WTC11 (cell line): Measurements from ENCODE around the gene PXN. TPM values are rescaled to one million over a fixed set of nuclear protein-coding genes. Genes with fewer than 3 reads are reported as not detected.

ENCODE experiments used
- ATAC-seq: fragments of 200-7000 bp; cut with Tn5 transposase; 2 replicates; pipeline ENCODE4 v1.10.0; 2021; ENCODE audit warnings: mild to moderate bottlenecking, moderate library complexity
- CTCF ChIA-PET: fragments of 300-600 bp; sonication (Branson Sonifier 250); formaldehyde crosslinking; loops from one replicate; lab custom pipeline; 2021; ENCODE audit warnings: antibody characterized with exemption; lab: Charles Lee
- POLR2A ChIA-PET: fragments of 350-600 bp; sonication (Branson Sonifier 250); formaldehyde crosslinking; loops from one replicate; lab custom pipeline; 2021; ENCODE audit warnings: antibody characterized with exemption; lab: Charles Lee
- DNase-seq: peaks from one replicate; pipeline ENCODE4 v3.0.0; 2021; ENCODE audit warnings: low spot score
- H3K27ac Mint-ChIP-seq: 2 replicates; pipeline ENCODE4 v1.8.0; 2021; ENCODE audit warnings: mixed read lengths
- H3K27me3 Mint-ChIP-seq: 2 replicates; pipeline ENCODE4 v1.8.0; 2021; ENCODE audit warnings: low read depth, mild to moderate bottlenecking, moderate library complexity, mixed read lengths
- H3K36me3 Mint-ChIP-seq: 2 replicates; pipeline ENCODE4 v1.8.0; 2021; ENCODE audit warnings: mixed read lengths
- H3K4me1 Mint-ChIP-seq: 2 replicates; pipeline ENCODE4 v1.8.0; 2022; ENCODE audit warnings: mixed read lengths
- H3K4me3 Mint-ChIP-seq: 2 replicates; pipeline ENCODE4 v1.8.0; 2021; ENCODE audit warnings: mild to moderate bottlenecking, moderate library complexity, mixed read lengths
- H3K9me3 Mint-ChIP-seq: 2 replicates; pipeline ENCODE4 v1.8.0; 2021; ENCODE audit warnings: mixed read lengths
- ATF6 ChIP-seq: sonication (generic); formaldehyde crosslinking; IDR thresholded peaks from 2 replicates; pipeline ENCODE4 v1.8.1; 2023; ENCODE audit warnings: mild to moderate bottlenecking, missing genetic modification reagents
- ELF4 ChIP-seq: sonication (generic); formaldehyde crosslinking; IDR thresholded peaks from 2 replicates; pipeline ENCODE4 v1.8.1; 2022; ENCODE audit warnings: low read depth, mild to moderate bottlenecking, moderate library complexity, missing genetic modification reagents
- FOXJ3 ChIP-seq: sonication (generic); formaldehyde crosslinking; IDR thresholded peaks from 2 replicates; pipeline ENCODE4 v1.9.0; 2021; ENCODE audit warnings: missing genetic modification reagents, mild to moderate bottlenecking, borderline replicate concordance
- FOXP1 ChIP-seq: sonication (generic); formaldehyde crosslinking; IDR thresholded peaks from 2 replicates; pipeline ENCODE4 v1.8.0; 2022; ENCODE audit warnings: missing genetic modification reagents, mild to moderate bottlenecking, moderate library complexity, borderline replicate concordance
- HMGA2 ChIP-seq: fragments of 250-450 bp; sonication (Bioruptor Pico); IDR thresholded peaks from 2 replicates; pipeline ENCODE4 v1.4.0; 2021; ENCODE audit warnings: mild to moderate bottlenecking, moderate library complexity
- RORB ChIP-seq: fragments of 250-450 bp; sonication (Bioruptor Pico); IDR thresholded peaks from 2 replicates; pipeline ENCODE4 v1.9.0; 2021; ENCODE audit warnings: mild to moderate bottlenecking
- TEAD1 ChIP-seq: sonication (generic); formaldehyde crosslinking; IDR thresholded peaks from 2 replicates; pipeline ENCODE4 v1.8.0; 2022; ENCODE audit warnings: mild to moderate bottlenecking, missing genetic modification reagents
- ZMAT4 ChIP-seq: fragments of 250-450 bp; sonication (Bioruptor Pico); IDR thresholded peaks from 2 replicates; pipeline ENCODE4 v1.9.0; 2021; ENCODE audit warnings: mild to moderate bottlenecking
- ZNF138 ChIP-seq: sonication (generic); formaldehyde crosslinking; conservative IDR thresholded peaks from 2 replicates; pipeline ENCODE4 v1.8.1; 2022; ENCODE audit warnings: mild to moderate bottlenecking, moderate library complexity, missing genetic modification reagents
- total RNA-seq: library from RNA; stranded (reverse); gene quantifications from 3 replicates; pipeline ENCODE4 v1.2.3, GENCODE V29; 2021
- TF ChIP-seq, protein P1 (sequence below): fragments of 250-450 bp; sonication (Bioruptor Pico); IDR thresholded peaks from 2 replicates; pipeline ENCODE4 v1.8.0; 2021; ENCODE audit warnings: mild to moderate bottlenecking
- TF ChIP-seq, protein P2 (sequence below): sonication (generic); formaldehyde crosslinking; IDR thresholded peaks from 2 replicates; pipeline ENCODE4 v1.8.1; 2023; ENCODE audit warnings: mild to moderate bottlenecking, missing genetic modification reagents, moderate library complexity
- TF ChIP-seq, protein P3 (sequence below): sonication (generic); formaldehyde crosslinking; IDR thresholded peaks from 2 replicates; pipeline ENCODE4 v1.8.0; 2023; ENCODE audit warnings: missing genetic modification reagents
- TF ChIP-seq, protein P4 (sequence below): sonication (generic); formaldehyde crosslinking; IDR thresholded peaks from 2 replicates; pipeline ENCODE4 v1.8.1; 2022; ENCODE audit warnings: mild to moderate bottlenecking, missing genetic modification reagents, moderate library complexity, borderline replicate concordance
- TF ChIP-seq, protein P5 (sequence below): sonication (generic); formaldehyde crosslinking; IDR thresholded peaks from 2 replicates; pipeline ENCODE4 v1.8.1; 2022; ENCODE audit warnings: low read depth, mild to moderate bottlenecking, moderate library complexity, missing genetic modification reagents, borderline replicate concordance

PXN gene
- total RNA-seq, 1 experiment from 2014 or later: 132 TPM

- ChIA-PET POLR2A (interaction anchor here (0.5 to 1.4 kb wide), 2 partner anchors 9 to 10 kb away, joined by 3 to 5 read pairs; no protein-coding TSS in a partner anchor), CTCF (interaction anchor here (2.1 kb wide), 1 partner anchor 10 kb away, joined by 8 read pairs; the partner anchor contains the start of gene RPLP0)
- H3K27me3 Mint-ChIP-seq: no peaks in the 10 kb centered on the region
- H3K4me3 Mint-ChIP-seq: no peak overlapping the region
- H3K27ac Mint-ChIP-seq: no peak overlapping the region
- no peak for ATAC-seq
- DNase-seq: no peak
- peaks cover 11% of the 10 kb centered on the region for H3K4me1 Mint-ChIP-seq
- H3K9me3 Mint-ChIP-seq: no peaks in the 10 kb centered on the region
- peaks cover 53% of the 10 kb centered on the region for H3K36me3 Mint-ChIP-seq
- TF ChIP-seq HMGA2 (CRISPR knock-in tag) (no peak), ATF6 (CRISPR knock-in tag) (no peak), FOXJ3 (no peak), FOXP1 (no peak), ZMAT4 (CRISPR knock-in tag) (no peak), RORB (CRISPR knock-in tag) (no peak), ZNF138 (CRISPR knock-in tag) (no peak), ELF4 (CRISPR knock-in tag) (no peak)
- TF ChIP-seq, protein P1, sequence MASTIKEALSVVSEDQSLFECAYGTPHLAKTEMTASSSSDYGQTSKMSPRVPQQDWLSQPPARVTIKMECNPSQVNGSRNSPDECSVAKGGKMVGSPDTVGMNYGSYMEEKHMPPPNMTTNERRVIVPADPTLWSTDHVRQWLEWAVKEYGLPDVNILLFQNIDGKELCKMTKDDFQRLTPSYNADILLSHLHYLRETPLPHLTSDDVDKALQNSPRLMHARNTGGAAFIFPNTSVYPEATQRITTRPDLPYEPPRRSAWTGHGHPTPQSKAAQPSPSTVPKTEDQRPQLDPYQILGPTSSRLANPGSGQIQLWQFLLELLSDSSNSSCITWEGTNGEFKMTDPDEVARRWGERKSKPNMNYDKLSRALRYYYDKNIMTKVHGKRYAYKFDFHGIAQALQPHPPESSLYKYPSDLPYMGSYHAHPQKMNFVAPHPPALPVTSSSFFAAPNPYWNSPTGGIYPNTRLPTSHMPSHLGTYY: no peak
- TF ChIP-seq, protein P2, sequence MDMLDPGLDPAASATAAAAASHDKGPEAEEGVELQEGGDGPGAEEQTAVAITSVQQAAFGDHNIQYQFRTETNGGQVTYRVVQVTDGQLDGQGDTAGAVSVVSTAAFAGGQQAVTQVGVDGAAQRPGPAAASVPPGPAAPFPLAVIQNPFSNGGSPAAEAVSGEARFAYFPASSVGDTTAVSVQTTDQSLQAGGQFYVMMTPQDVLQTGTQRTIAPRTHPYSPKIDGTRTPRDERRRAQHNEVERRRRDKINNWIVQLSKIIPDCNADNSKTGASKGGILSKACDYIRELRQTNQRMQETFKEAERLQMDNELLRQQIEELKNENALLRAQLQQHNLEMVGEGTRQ (CRISPR knock-in tag): no peak
- TF ChIP-seq, protein P3, sequence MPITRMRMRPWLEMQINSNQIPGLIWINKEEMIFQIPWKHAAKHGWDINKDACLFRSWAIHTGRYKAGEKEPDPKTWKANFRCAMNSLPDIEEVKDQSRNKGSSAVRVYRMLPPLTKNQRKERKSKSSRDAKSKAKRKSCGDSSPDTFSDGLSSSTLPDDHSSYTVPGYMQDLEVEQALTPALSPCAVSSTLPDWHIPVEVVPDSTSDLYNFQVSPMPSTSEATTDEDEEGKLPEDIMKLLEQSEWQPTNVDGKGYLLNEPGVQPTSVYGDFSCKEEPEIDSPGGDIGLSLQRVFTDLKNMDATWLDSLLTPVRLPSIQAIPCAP (CRISPR knock-in tag): no peak
- TF ChIP-seq, protein P4, sequence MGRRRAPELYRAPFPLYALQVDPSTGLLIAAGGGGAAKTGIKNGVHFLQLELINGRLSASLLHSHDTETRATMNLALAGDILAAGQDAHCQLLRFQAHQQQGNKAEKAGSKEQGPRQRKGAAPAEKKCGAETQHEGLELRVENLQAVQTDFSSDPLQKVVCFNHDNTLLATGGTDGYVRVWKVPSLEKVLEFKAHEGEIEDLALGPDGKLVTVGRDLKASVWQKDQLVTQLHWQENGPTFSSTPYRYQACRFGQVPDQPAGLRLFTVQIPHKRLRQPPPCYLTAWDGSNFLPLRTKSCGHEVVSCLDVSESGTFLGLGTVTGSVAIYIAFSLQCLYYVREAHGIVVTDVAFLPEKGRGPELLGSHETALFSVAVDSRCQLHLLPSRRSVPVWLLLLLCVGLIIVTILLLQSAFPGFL (CRISPR knock-in tag): no peak
- TF ChIP-seq, protein P5, sequence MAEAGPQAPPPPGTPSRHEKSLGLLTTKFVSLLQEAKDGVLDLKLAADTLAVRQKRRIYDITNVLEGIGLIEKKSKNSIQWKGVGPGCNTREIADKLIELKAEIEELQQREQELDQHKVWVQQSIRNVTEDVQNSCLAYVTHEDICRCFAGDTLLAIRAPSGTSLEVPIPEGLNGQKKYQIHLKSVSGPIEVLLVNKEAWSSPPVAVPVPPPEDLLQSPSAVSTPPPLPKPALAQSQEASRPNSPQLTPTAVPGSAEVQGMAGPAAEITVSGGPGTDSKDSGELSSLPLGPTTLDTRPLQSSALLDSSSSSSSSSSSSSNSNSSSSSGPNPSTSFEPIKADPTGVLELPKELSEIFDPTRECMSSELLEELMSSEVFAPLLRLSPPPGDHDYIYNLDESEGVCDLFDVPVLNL (CRISPR knock-in tag): no peak
Observed at GRCh38 chr12:120190985-120191480, 74.5 kb downstream of the PXN start.

- CTCF ChIA-PET: no interaction called here
- no peak for DNase-seq
- Mint-ChIP-seq H3K27ac (no peak overlapping the region), H3K4me1 (peaks cover 11% of the 10 kb centered on the region), H3K36me3 (peaks cover 51% of the 10 kb centered on the region), H3K4me3 (no peak overlapping the region), H3K9me3 (no peaks in the 10 kb centered on the region), H3K27me3 (no peaks in the 10 kb centered on the region)
- TF ChIP-seq FOXJ3: no peak
- no peak for TF ChIP-seq TEAD1 (CRISPR knock-in tag)
- TF ChIP-seq HMGA2 (CRISPR knock-in tag): no peak
- ATAC-seq: no peak
- POLR2A ChIA-PET: interaction anchor here (1.4 kb wide), 1 partner anchor 11 kb away, joined by 5 read pairs; no protein-coding TSS in a partner anchor
Observed at GRCh38 chr12:120190386-120190785, 75.1 kb downstream of the PXN start.
